ENCODE results near the gene NHEJ1. TPM values are rescaled to one million over a fixed set of nuclear protein-coding genes. Genes with fewer than 3 reads are reported as not detected.

Gene NHEJ1
- total RNA-seq, 2 experiments from 2014 or later = 22.4 to 26.3 TPM

GRCh38 chr2:219084791-219085190 is 75.8 kb downstream of the NHEJ1 start:
- no peak for DNase-seq
- Mint-ChIP-seq H3K4me1 (ENCODE audit: low read depth) (peaks cover 14% of the 10 kb centered on the region), H3K27ac (no peak overlapping the region), H3K9me3 (no peaks in the 10 kb centered on the region), H3K36me3 (ENCODE audit: low read depth) (no peaks in the 10 kb centered on the region), H3K4me3 (no peak overlapping the region), H3K27me3 (no peaks in the 10 kb centered on the region)
- intact Hi-C loops (cut with micrococcal nuclease) = no loop called here
- ChIA-PET POLR2A (interaction anchor here (0.9 to 1.4 kb wide), 2 partner anchors 10 to 12 kb away, joined by 3 read pairs; no protein-coding TSS in a partner anchor), CTCF (interaction anchor here (0.8 to 3.0 kb wide), 10 partner anchors 12 to 105 kb away, joined by 3 to 24 read pairs (median 6); no protein-coding TSS in a partner anchor)
- ATAC-seq = no peak
- TF ChIP-seq CTCF (IDR thresholded peaks at IDR 0.05) = no peak

GRCh38 chr2:219082332-219082958 is 78.2 kb downstream of the NHEJ1 start:
- Mint-ChIP-seq H3K9me3 (no peaks in the 10 kb centered on the region), H3K27me3 (no peaks in the 10 kb centered on the region), H3K4me1 (ENCODE audit: low read depth) (peaks cover 12% of the 10 kb centered on the region), H3K36me3 (ENCODE audit: low read depth) (no peaks in the 10 kb centered on the region), H3K27ac (no peak overlapping the region), H3K4me3 (no peak overlapping the region)
- intact Hi-C loops (cut with micrococcal nuclease) = no loop called here
- no peak for DNase-seq
- CTCF ChIA-PET = interaction anchor here (0.8 to 1.8 kb wide), 6 partner anchors 9 to 72 kb away, joined by 3 to 9 read pairs (median 4); no protein-coding TSS in a partner anchor
- POLR2A ChIA-PET = no interaction called here
- no peak for ATAC-seq
- TF ChIP-seq CTCF (IDR thresholded peaks at IDR 0.05) = no peak

DNA sequence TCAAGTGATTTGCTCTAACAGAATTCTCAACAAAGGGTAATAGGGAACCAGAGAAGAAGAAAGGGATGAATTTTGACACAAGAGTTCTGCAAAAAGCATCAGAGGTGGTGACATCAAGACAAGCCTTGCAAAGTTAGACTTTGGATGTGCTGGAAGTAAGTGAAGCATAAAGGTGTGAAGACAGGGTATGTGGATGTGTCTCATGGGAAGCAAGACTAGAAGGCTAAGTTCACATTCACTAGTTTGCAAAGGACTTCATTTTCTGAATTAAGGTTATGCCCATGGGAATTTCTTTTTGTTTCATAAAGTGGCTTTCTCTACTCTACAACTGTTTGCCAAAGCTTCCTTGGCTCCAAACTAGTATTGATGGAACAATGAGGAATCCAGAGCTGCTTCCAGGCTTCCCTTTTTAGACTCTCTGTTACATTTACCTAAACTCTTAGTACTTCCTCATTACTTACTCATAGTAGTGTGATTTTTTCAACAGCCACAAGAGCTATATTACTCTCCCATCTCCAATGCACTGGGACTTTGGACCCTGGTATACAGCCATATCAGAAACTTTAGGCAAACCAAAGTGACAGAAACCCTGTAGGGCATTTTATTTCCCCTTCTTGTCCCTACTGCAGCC is 78.8 kb downstream of the NHEJ1 start:
- no peaks in the 10 kb centered on the region for H3K9me3 Mint-ChIP-seq
- peaks cover 4% of the 10 kb centered on the region for H3K36me3 Mint-ChIP-seq (ENCODE audit: low read depth)
- DNase-seq (no peak), ATAC-seq (no peak)
- H3K4me1 Mint-ChIP-seq (ENCODE audit: low read depth) = peaks cover 7% of the 10 kb centered on the region
- H3K27ac Mint-ChIP-seq = no peak overlapping the region
- H3K4me3 Mint-ChIP-seq = no peak overlapping the region
- ChIA-PET CTCF (interaction anchor here (0.8 to 1.8 kb wide), 8 partner anchors 8 to 101 kb away, joined by 3 to 9 read pairs (median 4); no protein-coding TSS in a partner anchor), POLR2A (interaction anchor here (1.1 kb wide), 1 partner anchor 432 kb away, joined by 3 read pairs; the partner anchor contains the start of gene ASIC4)
- intact Hi-C loops (cut with micrococcal nuclease) = no loop called here
- H3K27me3 Mint-ChIP-seq = no peaks in the 10 kb centered on the region
- no peak for TF ChIP-seq CTCF (IDR thresholded peaks at IDR 0.05)

GRCh38 chr2:219081096-219081495 is 79.5 kb downstream of the NHEJ1 start:
- Mint-ChIP-seq H3K9me3 (no peaks in the 10 kb centered on the region), H3K36me3 (ENCODE audit: low read depth) (peaks cover 11% of the 10 kb centered on the region), H3K4me3 (no peak overlapping the region), H3K27ac (no peak overlapping the region), H3K27me3 (no peaks in the 10 kb centered on the region), H3K4me1 (ENCODE audit: low read depth) (peaks cover 6% of the 10 kb centered on the region)
- POLR2A ChIA-PET = interaction anchor here (0.7 to 1.1 kb wide), 2 partner anchors 20 to 433 kb away, joined by 3 read pairs; partner anchors contain the start of gene ASIC4
- TF ChIP-seq CTCF (IDR thresholded peaks at IDR 0.05) = no peak
- CTCF ChIA-PET = interaction anchor here (0.6 to 2.1 kb wide), 9 partner anchors 9 to 101 kb away, joined by 3 to 10 read pairs (median 4); no protein-coding TSS in a partner anchor
- ATAC-seq (no peak), DNase-seq (no peak)
- intact Hi-C loops (cut with micrococcal nuclease) = no loop called here

DNA sequence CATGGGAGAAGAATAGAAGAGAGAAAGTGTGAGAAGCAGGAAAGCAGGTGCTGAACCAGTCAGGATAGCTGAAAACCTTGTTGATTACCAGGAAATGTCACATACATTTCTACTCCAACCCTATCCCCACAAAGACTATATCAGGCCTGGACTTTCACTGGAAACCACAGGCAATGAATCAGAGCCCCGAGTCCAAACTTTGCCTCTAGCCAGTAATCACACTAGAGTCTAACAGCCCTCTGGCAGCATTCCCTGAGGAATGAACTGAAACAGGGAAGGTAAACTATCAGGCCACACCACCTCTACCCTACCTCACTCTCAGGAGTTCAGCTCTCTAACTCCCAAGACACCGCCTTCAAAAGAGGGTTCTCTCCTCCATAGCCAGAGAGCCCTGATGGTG is 81.2 kb downstream of the NHEJ1 start:
- Mint-ChIP-seq H3K27ac (no peak overlapping the region), H3K36me3 (ENCODE audit: low read depth) (peaks cover 16% of the 10 kb centered on the region), H3K4me3 (no peak overlapping the region), H3K9me3 (no peaks in the 10 kb centered on the region), H3K27me3 (no peaks in the 10 kb centered on the region), H3K4me1 (ENCODE audit: low read depth) (no peaks in the 10 kb centered on the region)
- no peak for TF ChIP-seq CTCF (IDR thresholded peaks at IDR 0.05)
- intact Hi-C loops (cut with micrococcal nuclease) = no loop called here
- ChIA-PET CTCF (interaction anchor here (0.7 to 2.1 kb wide), 4 partner anchors 21 to 75 kb away, joined by 3 to 10 read pairs (median 4); no protein-coding TSS in a partner anchor), POLR2A (no interaction called here)
- DNase-seq = no peak
- no peak for ATAC-seq

All from activated CD8-positive, alpha-beta T cell treated with anti-CD3 and anti-CD28 coated beads for 36 hours (primary cell).